Keratinocyte (primary cell): ENCODE measurements around the gene ITGB5.

Experiments used
- EZH2 ChIP-seq: IDR thresholded peaks from one replicate; pipeline ENCODE4 v1.6.1; 2012; ENCODE audit warnings: inconsistent platforms, mild to moderate bottlenecking, low read length, moderate library complexity
- TF ChIP-seq, protein P1 (sequence below), 3 experiments: IDR thresholded peaks in 1 of 3; conservative IDR thresholded peaks in 1 of 3; optimal IDR thresholded peaks in 1 of 3; 2 replicates in 2 of 3; 3 replicates in 1 of 3; pipeline versions ENCODE3 to v1.5.1; 2011; ENCODE audit warnings: low read length in 3 of 3, mild to moderate bottlenecking in 3 of 3, moderate library complexity in 2 of 3, control low read depth in 1 of 3, inconsistent platforms in 1 of 3; ENCODE audit not compliant: insufficient read depth in 2 of 3; ENCODE audit errors: extremely low read depth in 1 of 3

DNA sequence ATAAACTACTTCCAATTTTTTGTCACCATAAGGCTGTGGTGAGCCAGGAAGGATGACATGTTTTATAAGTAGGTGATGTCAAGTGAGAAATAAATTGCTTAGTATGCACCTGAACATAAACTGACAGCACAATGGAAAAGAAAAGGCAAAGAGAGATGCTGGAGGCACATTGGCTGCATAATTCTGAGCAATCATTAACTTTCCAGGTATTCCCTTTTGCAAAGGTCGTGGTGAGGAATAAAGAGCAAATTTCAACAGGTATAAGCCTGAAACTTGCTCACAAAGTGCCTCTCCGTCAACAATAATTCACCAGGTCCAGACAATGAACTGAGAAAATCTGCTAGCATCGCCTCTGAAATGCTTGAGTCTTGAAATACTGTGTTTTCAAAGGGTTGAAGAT is 48.2 kb downstream of the ITGB5 start:
- TF ChIP-seq, protein P1, sequence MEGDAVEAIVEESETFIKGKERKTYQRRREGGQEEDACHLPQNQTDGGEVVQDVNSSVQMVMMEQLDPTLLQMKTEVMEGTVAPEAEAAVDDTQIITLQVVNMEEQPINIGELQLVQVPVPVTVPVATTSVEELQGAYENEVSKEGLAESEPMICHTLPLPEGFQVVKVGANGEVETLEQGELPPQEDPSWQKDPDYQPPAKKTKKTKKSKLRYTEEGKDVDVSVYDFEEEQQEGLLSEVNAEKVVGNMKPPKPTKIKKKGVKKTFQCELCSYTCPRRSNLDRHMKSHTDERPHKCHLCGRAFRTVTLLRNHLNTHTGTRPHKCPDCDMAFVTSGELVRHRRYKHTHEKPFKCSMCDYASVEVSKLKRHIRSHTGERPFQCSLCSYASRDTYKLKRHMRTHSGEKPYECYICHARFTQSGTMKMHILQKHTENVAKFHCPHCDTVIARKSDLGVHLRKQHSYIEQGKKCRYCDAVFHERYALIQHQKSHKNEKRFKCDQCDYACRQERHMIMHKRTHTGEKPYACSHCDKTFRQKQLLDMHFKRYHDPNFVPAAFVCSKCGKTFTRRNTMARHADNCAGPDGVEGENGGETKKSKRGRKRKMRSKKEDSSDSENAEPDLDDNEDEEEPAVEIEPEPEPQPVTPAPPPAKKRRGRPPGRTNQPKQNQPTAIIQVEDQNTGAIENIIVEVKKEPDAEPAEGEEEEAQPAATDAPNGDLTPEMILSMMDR (optimal IDR thresholded peaks at IDR 0.05 in 1 of 3, IDR thresholded peaks at IDR 0.05 in 1 of 3, conservative IDR thresholded peaks at IDR 0.05 in 1 of 3; ENCODE audit: extremely low read depth in 1 of 3, insufficient read depth in 2 of 3, low read length in 3 of 3), result no peak
- no peak for TF ChIP-seq EZH2
